Body of pancreas (tissue), 4 donors: Measurements from ENCODE around the gene CHST4. TPM values are rescaled to one million over a fixed set of nuclear protein-coding genes. Genes with fewer than 3 reads are reported as not detected.

Experiments
- ATAC-seq: fragments of 150-250 bp; one replicate; pipeline ENCODE4 v1.9.1; 2016
- DNase-seq, 4 donors: peaks; one replicate each; pipeline ENCODE4 v3.0.0-alpha.2; 2019
- H3K27ac ChIP-seq, 4 donors: fragments of 200-600 bp; sonication (generic); 1 replicate in 3 of 4; 2 replicates in 1 of 4; pipeline versions ENCODE4 v1.5.1 to v1.6.1; 2016 to 2019; ENCODE audit warnings: mild to moderate bottlenecking in 1 of 4, mixed read lengths in 1 of 4, moderate library complexity in 1 of 4
- H3K27me3 ChIP-seq, 2 donors: fragments of 200-600 bp; sonication (generic); one replicate each; pipeline ENCODE4 v1.6.0; 2016; ENCODE audit warnings: mild to moderate bottlenecking in 1 of 2
- H3K36me3 ChIP-seq, 2 donors: fragments of 200-600 bp; sonication (generic); replicated peaks in 1 of 2; 2 replicates each; pipeline ENCODE4 v1.5.1; 2016; ENCODE audit warnings: low read depth in 2 of 2; ENCODE audit not compliant: insufficient read depth in 1 of 2
- H3K4me1 ChIP-seq: fragments of 200-600 bp; sonication (generic); one replicate; pipeline ENCODE4 v1.6.0; 2016
- H3K4me3 ChIP-seq, 2 donors: fragments of 200-600 bp; sonication (generic); 1 replicate in 1 of 2; 2 replicates in 1 of 2; pipeline ENCODE4 v1.5.1; 2016 to 2019
- H3K9me3 ChIP-seq, 3 donors: fragments of 200-600 bp; sonication (generic); 1 replicate in 2 of 3; 2 replicates in 1 of 3; pipeline ENCODE4 v1.5.1; 2016
- POLR2A ChIP-seq, 3 donors: fragments of 450-650 bp; IDR thresholded peaks; one replicate each; pipeline ENCODE4 v1.6.1; 2016; ENCODE audit warnings: antibody characterized with exemption in 3 of 3, mild to moderate bottlenecking in 2 of 3
- WGBS, 2 donors: methylation state at CpG; one replicate each; pipeline ENCODE4 v1.1.5; 2017; 5-methylcytosine and 5-hydroxymethylcytosine counted together
- intact Hi-C: fragments of 100-400 bp; cut with DNase I; formaldehyde crosslinking; loops from one replicate; pipeline ENCODE4 v1.15.1; 2023
- total RNA-seq, 2 donors: library from RNA; depleted of rRNA; stranded (reverse); fragments of >200 nt; gene quantifications; one replicate each; pipeline ENCODE4 v1.1.0, GENCODE V29; 2016
- TF ChIP-seq, protein P1 (sequence below), 7 experiments: fragments of 450-650 bp in 4 of 7; fragments of 200-600 bp in 3 of 7; sonication (generic) in 3 of 7; IDR thresholded peaks; one replicate each; pipeline ENCODE4 v1.5.1; 2016 to 2019; ENCODE audit warnings: antibody characterized with exemption in 7 of 7

CHST4 gene
- total RNA-seq: 10 to 100 TPM; 21.8 to 23.4 TPM

DNA sequence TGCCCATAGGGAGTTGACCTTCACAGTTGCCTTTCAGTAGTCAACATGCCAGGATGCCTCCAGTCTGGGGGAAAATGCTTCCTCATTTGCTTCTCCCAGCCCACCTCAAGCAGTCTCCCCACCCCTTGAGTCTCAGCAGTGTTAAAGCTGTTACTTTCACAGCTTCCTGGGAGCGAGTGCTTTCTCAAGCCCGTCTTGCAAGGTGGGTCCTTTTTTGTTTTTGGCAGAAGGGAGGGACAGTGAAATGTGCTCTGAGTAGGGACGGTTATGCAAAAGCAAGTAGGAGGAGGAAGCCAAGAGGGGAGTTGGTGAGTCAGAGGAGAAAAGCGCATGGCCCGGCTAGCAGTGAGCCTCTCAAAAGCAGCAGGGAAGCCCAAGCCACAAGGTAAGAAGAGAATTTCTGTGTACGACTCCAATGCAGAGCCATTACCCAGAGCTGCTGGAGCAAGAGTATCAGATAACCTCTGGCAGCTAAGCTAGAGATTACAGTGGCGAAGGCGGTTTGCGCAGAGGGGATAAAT is at the start of gene CHST4:
Gene CHST4, plus strand, starts transcription at position 316 of the 521 bp plus-strand sequence. CDS start 10,252 bp downstream, outside the sequence.
- DNase-seq (peak in 1 of 4 donors; percentile 16), ATAC-seq (peak; percentile 53)
- Histone ChIP-seq H3K4me1 (no peaks in the 10 kb centered on the region), H3K27me3 (no peaks in the 10 kb centered on the region), H3K27ac (peak within 1 kb of the TSS in 2 of 4 donors; percentile 41 to 66), H3K9me3 (no peaks in the 10 kb centered on the region), H3K36me3 (no peaks in the 10 kb centered on the region), H3K4me3 (no peak within 1 kb of the TSS)
- intact Hi-C loops: no loop called here
- TF ChIP-seq, protein P1, sequence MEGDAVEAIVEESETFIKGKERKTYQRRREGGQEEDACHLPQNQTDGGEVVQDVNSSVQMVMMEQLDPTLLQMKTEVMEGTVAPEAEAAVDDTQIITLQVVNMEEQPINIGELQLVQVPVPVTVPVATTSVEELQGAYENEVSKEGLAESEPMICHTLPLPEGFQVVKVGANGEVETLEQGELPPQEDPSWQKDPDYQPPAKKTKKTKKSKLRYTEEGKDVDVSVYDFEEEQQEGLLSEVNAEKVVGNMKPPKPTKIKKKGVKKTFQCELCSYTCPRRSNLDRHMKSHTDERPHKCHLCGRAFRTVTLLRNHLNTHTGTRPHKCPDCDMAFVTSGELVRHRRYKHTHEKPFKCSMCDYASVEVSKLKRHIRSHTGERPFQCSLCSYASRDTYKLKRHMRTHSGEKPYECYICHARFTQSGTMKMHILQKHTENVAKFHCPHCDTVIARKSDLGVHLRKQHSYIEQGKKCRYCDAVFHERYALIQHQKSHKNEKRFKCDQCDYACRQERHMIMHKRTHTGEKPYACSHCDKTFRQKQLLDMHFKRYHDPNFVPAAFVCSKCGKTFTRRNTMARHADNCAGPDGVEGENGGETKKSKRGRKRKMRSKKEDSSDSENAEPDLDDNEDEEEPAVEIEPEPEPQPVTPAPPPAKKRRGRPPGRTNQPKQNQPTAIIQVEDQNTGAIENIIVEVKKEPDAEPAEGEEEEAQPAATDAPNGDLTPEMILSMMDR (IDR thresholded peaks at IDR 0.05): no peak
- peak in 1 of 3 donors; percentile 11 for TF ChIP-seq POLR2A (IDR thresholded peaks at IDR 0.05)
- 28 to 40% methylated on average over 9 of the region's 9 CpGs for WGBS, 2 donors

DNA sequence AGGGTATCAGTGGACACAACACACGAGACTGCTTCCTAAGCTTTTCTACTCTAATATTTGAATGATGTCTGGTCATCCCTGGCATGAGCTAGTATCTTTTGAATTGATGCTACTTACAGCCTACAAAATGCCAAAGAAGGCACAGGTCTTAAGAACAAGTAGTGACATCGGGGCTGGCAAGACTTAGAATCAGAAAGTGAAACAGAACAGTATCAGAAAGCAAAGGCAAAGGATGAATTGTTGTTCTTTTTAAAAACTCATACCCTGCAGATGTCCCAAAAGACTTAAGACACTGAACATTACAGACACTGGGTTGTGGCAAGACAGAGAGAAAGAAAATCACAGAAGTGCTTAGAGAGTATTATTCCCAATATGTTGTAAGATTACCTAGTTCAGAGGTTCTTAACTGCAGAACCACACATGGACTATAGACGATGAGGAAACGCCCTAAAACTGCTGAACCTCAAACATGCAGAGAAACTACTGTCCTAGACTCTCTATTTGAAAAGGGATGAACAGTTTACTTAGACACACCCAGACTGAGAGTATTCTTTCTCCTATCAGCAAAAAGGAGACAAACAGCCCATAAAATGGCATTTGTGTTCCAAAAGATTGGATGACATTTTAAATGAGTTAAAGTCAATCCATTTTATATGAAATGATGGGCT is 49.6 kb upstream of the CHST4 start:
- Histone ChIP-seq H3K4me3 (no peak overlapping the region), H3K9me3 (no peaks in the 10 kb centered on the region), H3K27ac (no peak overlapping the region), H3K36me3 (peaks cover 0 to 11% of the 10 kb centered on the region in 2 donors), H3K27me3 (no peaks in the 10 kb centered on the region), H3K4me1 (no peaks in the 10 kb centered on the region)
- intact Hi-C loops: no loop called here
- ATAC-seq (no peak), DNase-seq (no peak)
- no peak for TF ChIP-seq POLR2A (IDR thresholded peaks at IDR 0.05)
- TF ChIP-seq, protein P1 (IDR thresholded peaks at IDR 0.05): no peak
- WGBS, 2 donors: 87 to 90% methylated on average over 4 of the region's 4 CpGs

DNA sequence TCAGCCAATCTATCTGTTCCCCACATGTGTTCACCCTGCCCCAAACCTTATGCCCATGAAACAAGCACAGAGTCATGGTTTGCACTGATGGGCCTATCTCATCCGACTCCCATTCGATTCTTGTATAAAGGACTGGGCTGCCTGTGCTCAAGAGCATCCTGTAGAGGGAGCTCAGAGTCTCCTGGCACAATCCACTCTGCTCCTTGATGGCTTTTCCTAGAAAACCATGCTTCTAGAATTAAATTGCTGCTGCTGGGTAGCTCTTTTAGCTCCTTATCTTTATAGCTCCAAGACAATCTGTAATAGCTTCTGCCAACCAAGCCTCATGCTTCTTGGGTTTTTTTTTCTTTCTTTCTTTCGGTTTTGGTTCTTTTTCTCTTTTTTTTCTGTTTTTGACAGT is 46.8 kb upstream of the CHST4 start:
- Histone ChIP-seq H3K9me3 (no peaks in the 10 kb centered on the region), H3K27me3 (no peaks in the 10 kb centered on the region), H3K4me1 (peaks cover 7% of the 10 kb centered on the region), H3K4me3 (no peak overlapping the region), H3K36me3 (peaks cover 0 to 11% of the 10 kb centered on the region in 2 donors), H3K27ac (no peak overlapping the region)
- ATAC-seq (no peak), DNase-seq (peak in 2 of 4 donors; percentile 10 to 13)
- TF ChIP-seq POLR2A (IDR thresholded peaks at IDR 0.05): no peak
- TF ChIP-seq, protein P1 (IDR thresholded peaks at IDR 0.05): peak in 5 of 7 experiments; percentile 14 to 38 (median 24)
- intact Hi-C loops: no loop called here
- 44 to 52% methylated on average over 3 of the region's 3 CpGs for WGBS, 2 donors

DNA sequence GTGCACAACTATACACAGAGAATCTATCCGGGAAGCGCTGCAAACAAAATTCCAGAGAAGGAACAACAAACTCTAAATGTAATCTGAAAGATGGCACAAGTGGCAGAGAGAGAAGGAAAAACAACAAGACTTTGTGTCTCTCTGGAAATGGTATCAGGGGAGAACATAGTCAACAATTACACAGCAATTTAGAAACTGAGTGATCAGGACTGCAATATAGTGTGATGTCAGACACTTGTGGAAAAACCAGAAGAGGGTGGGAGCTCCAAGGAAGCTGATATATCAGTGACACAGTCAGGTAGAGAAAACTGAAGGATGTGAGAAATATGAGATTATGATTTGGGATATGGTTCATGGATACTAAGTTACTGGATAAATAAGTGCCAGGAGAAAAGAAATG is 45.3 kb upstream of the CHST4 start:
- Histone ChIP-seq H3K4me1 (peaks cover 7% of the 10 kb centered on the region), H3K9me3 (no peaks in the 10 kb centered on the region), H3K27me3 (no peaks in the 10 kb centered on the region), H3K36me3 (peaks cover 0 to 9% of the 10 kb centered on the region in 2 donors), H3K4me3 (no peak overlapping the region), H3K27ac (no peak overlapping the region)
- ATAC-seq (no peak), DNase-seq (no peak)
- intact Hi-C loops: loop anchor here (2.0 kb wide), 1 partner anchor 16 kb away; no protein-coding TSS in a partner anchor
- TF ChIP-seq POLR2A (IDR thresholded peaks at IDR 0.05): no peak
- TF ChIP-seq, protein P1 (IDR thresholded peaks at IDR 0.05): no peak
- WGBS, 2 donors: 91 to 94% methylated on average over 2 of the region's 2 CpGs
